IPS-15b (cell line): Measurements from ENCODE around the gene GABBR2.

Experiments
- H3K27me3 ChIP-seq: one replicate; pipeline ENCODE4 v1.6.1; 2013; ENCODE audit warnings: low read length; ENCODE audit not compliant: control insufficient read depth, insufficient read depth
- H3K36me3 ChIP-seq: one replicate; pipeline ENCODE4 v1.6.1; 2013; ENCODE audit warnings: low read length; ENCODE audit not compliant: control insufficient read depth, insufficient read depth
- H3K4me1 ChIP-seq: one replicate; pipeline ENCODE4 v1.6.1; 2013; ENCODE audit warnings: mild to moderate bottlenecking, low read length; ENCODE audit not compliant: control insufficient read depth, insufficient read depth
- H3K4me3 ChIP-seq: one replicate; pipeline ENCODE4 v1.5.1; 2013; ENCODE audit warnings: low read depth, low read length
- H3K9ac ChIP-seq: one replicate; pipeline ENCODE4 v1.6.1; 2013; ENCODE audit warnings: low read depth, mild to moderate bottlenecking, low read length
- H3K9me3 ChIP-seq: one replicate; pipeline ENCODE4 v1.6.1; 2013; ENCODE audit warnings: mild to moderate bottlenecking, low read length; ENCODE audit not compliant: control insufficient read depth, insufficient read depth

The GABBR2 gene

DNA sequence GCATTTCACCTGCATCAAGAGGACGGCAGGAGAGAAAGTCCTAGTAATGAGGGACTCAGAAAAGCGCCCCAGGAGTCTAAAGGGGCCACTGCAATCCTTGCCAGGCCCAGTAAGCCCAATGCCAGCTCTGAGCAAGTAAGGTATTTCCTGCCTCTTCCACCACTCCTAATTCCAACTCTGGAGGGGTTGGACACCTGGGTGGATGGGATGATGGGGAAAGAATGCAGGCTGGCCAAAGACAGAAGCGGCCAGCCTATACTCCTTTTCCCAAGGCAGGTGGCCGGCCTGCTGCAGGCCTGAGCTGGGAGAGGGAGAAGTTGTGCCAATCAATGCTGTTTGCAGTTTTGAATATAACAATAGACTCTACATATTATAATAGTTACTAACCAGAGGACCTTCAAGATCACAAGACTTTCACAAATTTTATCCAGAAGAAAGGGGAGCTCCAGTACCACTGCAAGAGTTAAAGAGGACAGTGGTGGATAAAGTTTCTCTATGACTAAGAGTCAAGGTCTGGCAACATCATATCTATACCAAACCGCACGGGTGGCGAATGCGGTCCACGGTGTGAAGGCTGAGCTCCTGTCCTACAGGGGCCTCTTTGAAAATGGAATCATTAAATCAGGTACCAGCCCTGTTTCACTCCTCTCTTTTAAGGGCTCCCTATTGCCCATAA, 338.3 kb downstream of the GABBR2 start:
- Histone ChIP-seq H3K27me3 (no peaks in the 10 kb centered on the region), H3K36me3 (no peaks in the 10 kb centered on the region), H3K9me3 (no peaks in the 10 kb centered on the region), H3K9ac (no peak overlapping the region), H3K4me3 (no peak overlapping the region), H3K4me1 (no peaks in the 10 kb centered on the region)

DNA sequence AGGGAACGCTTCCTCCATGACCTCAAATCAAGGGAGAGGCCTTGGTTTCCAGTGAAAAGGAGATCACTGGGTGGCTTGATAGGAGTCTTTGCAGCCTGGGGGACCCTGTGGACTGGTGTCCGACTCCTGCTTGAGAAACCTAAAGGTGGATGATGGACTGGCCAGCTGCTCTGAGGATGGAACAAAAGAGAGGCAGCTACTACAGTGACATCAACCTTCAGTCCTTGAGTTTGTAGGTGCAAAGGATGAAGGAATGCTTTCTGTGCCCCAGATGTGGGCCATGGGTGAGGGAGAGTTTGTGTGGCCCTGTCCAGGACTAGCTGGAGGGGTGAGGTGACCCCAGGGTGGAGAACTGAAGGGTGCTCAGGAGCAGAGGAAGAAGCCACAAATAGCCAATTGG, 338.8 kb downstream of the GABBR2 start:
- no peak overlapping the region for H3K4me3 ChIP-seq
- H3K9ac ChIP-seq: no peak overlapping the region
- no peaks in the 10 kb centered on the region for H3K4me1 ChIP-seq
- no peaks in the 10 kb centered on the region for H3K27me3 ChIP-seq
- no peaks in the 10 kb centered on the region for H3K9me3 ChIP-seq
- no peaks in the 10 kb centered on the region for H3K36me3 ChIP-seq

- no peaks in the 10 kb centered on the region for H3K36me3 ChIP-seq
- H3K9ac ChIP-seq: no peak overlapping the region
- no peaks in the 10 kb centered on the region for H3K4me1 ChIP-seq
- H3K4me3 ChIP-seq: no peak overlapping the region
- no peaks in the 10 kb centered on the region for H3K9me3 ChIP-seq
- no peaks in the 10 kb centered on the region for H3K27me3 ChIP-seq
Measured at GRCh38 chr9:98369471-98369870, 339.3 kb downstream of the GABBR2 start.

DNA sequence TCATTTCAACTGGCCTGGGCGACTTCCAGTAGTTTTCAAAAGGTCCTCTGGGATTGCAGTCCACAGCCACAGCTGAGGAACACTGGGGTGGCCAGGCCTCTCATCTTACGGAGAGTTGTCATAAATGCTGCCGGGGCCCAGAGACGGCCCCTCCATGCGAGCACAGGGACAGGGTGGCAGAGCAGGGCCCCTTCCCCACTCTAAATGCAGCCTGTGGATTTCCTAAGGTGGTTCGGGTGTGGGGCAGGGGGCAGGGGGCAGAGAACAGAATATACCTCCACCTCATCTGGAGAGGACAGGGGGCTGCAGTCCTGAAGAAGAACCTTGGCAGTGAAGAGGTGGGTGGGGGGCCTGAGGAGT, 339.7 kb downstream of the GABBR2 start:
- Histone ChIP-seq H3K4me1 (no peaks in the 10 kb centered on the region), H3K9me3 (no peaks in the 10 kb centered on the region), H3K36me3 (no peaks in the 10 kb centered on the region), H3K27me3 (no peaks in the 10 kb centered on the region), H3K9ac (no peak overlapping the region), H3K4me3 (no peak overlapping the region)

GRCh38 chr9:98368366-98369065, 340.2 kb downstream of the GABBR2 start:
- H3K27me3 ChIP-seq: no peaks in the 10 kb centered on the region
- no peaks in the 10 kb centered on the region for H3K9me3 ChIP-seq
- H3K9ac ChIP-seq: no peak overlapping the region
- no peaks in the 10 kb centered on the region for H3K4me1 ChIP-seq
- no peak overlapping the region for H3K4me3 ChIP-seq
- H3K36me3 ChIP-seq: no peaks in the 10 kb centered on the region

- Histone ChIP-seq H3K9me3 (no peaks in the 10 kb centered on the region), H3K36me3 (no peaks in the 10 kb centered on the region), H3K9ac (no peak overlapping the region), H3K4me3 (no peak overlapping the region), H3K27me3 (no peaks in the 10 kb centered on the region), H3K4me1 (no peaks in the 10 kb centered on the region)
Measured at GRCh38 chr9:98367923-98368322, 340.8 kb downstream of the GABBR2 start.

GRCh38 chr9:98367371-98367900, 341.3 kb downstream of the GABBR2 start:
- no peak overlapping the region for H3K4me3 ChIP-seq
- H3K9ac ChIP-seq: no peak overlapping the region
- no peaks in the 10 kb centered on the region for H3K27me3 ChIP-seq
- H3K4me1 ChIP-seq: no peaks in the 10 kb centered on the region
- no peaks in the 10 kb centered on the region for H3K9me3 ChIP-seq
- H3K36me3 ChIP-seq: no peaks in the 10 kb centered on the region

- Histone ChIP-seq H3K9me3 (no peaks in the 10 kb centered on the region), H3K4me1 (no peaks in the 10 kb centered on the region), H3K27me3 (no peaks in the 10 kb centered on the region), H3K36me3 (no peaks in the 10 kb centered on the region), H3K4me3 (no peak overlapping the region), H3K9ac (no peak overlapping the region)
Measured at GRCh38 chr9:98365781-98366180, 343.0 kb downstream of the GABBR2 start.

GRCh38 chr9:98365227-98365669, 343.5 kb downstream of the GABBR2 start:
- H3K4me3 ChIP-seq: no peak overlapping the region
- H3K9ac ChIP-seq: no peak overlapping the region
- no peaks in the 10 kb centered on the region for H3K4me1 ChIP-seq
- H3K9me3 ChIP-seq: no peaks in the 10 kb centered on the region
- H3K27me3 ChIP-seq: no peaks in the 10 kb centered on the region
- no peaks in the 10 kb centered on the region for H3K36me3 ChIP-seq

- no peaks in the 10 kb centered on the region for H3K4me1 ChIP-seq
- H3K36me3 ChIP-seq: no peaks in the 10 kb centered on the region
- H3K27me3 ChIP-seq: no peaks in the 10 kb centered on the region
- H3K4me3 ChIP-seq: no peak overlapping the region
- no peaks in the 10 kb centered on the region for H3K9me3 ChIP-seq
- H3K9ac ChIP-seq: no peak overlapping the region
Measured at GRCh38 chr9:98364086-98364485, 344.6 kb downstream of the GABBR2 start.

- Histone ChIP-seq H3K4me1 (no peaks in the 10 kb centered on the region), H3K9me3 (no peaks in the 10 kb centered on the region), H3K4me3 (no peak overlapping the region), H3K36me3 (no peaks in the 10 kb centered on the region), H3K9ac (no peak overlapping the region), H3K27me3 (no peaks in the 10 kb centered on the region)
Measured at GRCh38 chr9:98363644-98364043, 345.1 kb downstream of the GABBR2 start.

DNA sequence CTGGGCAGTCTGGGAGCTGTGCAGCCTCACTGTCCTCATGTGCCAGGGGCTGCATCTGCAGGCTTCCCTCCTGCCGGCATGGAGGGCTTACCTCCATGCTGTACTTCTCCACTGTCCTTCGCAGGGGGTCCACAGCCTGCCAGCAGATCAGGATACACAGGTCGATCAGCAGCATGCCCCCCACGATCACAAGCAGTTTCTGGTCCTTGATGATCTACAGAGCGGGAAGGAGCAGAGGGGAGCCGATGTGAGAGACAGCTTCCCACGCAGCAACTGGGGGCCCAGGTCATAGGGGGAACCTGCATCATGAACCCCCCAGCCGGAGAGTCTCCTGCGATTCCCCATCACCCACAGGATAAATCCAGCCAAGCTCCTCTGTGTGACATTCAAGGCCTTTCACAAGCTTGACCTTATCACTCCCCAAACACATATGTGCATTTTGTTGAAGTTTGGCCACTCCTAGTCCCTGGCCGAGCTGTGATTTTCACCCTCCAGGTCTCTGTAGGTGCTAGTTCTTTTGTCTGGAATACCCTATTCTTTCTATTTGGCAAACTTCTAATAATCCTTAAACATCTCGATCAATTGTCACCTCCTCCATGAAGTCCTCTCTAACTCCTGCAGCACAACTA, 346.0 kb downstream of the GABBR2 start:
- Histone ChIP-seq H3K9me3 (no peaks in the 10 kb centered on the region), H3K4me1 (no peaks in the 10 kb centered on the region), H3K4me3 (no peak overlapping the region), H3K27me3 (no peaks in the 10 kb centered on the region), H3K9ac (no peak overlapping the region), H3K36me3 (no peaks in the 10 kb centered on the region)
